GM12874 (cell line): ENCODE results near the gene ABHD17A.

ENCODE experiments used
- CTCF ChIP-seq: IDR thresholded peaks from 2 replicates; pipeline ENCODE4 v1.5.1; 2011; ENCODE audit warnings: low read depth, mild to moderate bottlenecking, control low read depth, low read length, moderate library complexity; ENCODE audit not compliant: insufficient read depth

Gene ABHD17A

GRCh38 chr19:1868971-1869370 lies 16.3 kb downstream of the ABHD17A start:
- no peak for TF ChIP-seq CTCF

GRCh38 chr19:1867349-1867724 lies 18.0 kb downstream of the ABHD17A start:
- no peak for TF ChIP-seq CTCF

- no peak for TF ChIP-seq CTCF
Measured at GRCh38 chr19:1866693-1867348, 18.5 kb downstream of the ABHD17A start.

- no peak for TF ChIP-seq CTCF
Measured at GRCh38 chr19:1865172-1866010, 19.9 kb downstream of the ABHD17A start.

GRCh38 chr19:1864480-1865171 lies 20.7 kb downstream of the ABHD17A start:
- peak; percentile 92 for TF ChIP-seq CTCF

- no peak for TF ChIP-seq CTCF
Measured at GRCh38 chr19:1863638-1864479, 21.4 kb downstream of the ABHD17A start.

GRCh38 chr19:1863328-1863637 lies 22.0 kb downstream of the ABHD17A start, which contains the start of gene KLF16:
Gene KLF16, minus strand, starts transcription at chr19:1863579. Its CDS starts 82 bp downstream, at chr19:1863497.
- TF ChIP-seq CTCF, result no peak
